ENCODE measurements around the gene KCNAB3. TPM values are rescaled to one million over a fixed set of nuclear protein-coding genes. Genes with fewer than 3 reads are reported as not detected.

The KCNAB3 gene
- total RNA-seq, 1 donor from 2014 or later: 6.0 TPM

GRCh38 chr17:7903154-7904103 is 26.2 kb downstream of the KCNAB3 start:
- Mint-ChIP-seq H3K27ac (no peak overlapping the region), H3K27me3 (no peaks in the 10 kb centered on the region), H3K9me3 (ENCODE audit: low read depth) (no peaks in the 10 kb centered on the region), H3K4me3 (ENCODE audit: low read depth) (no peak overlapping the region), H3K4me1 (ENCODE audit: low read depth) (no peaks in the 10 kb centered on the region), H3K36me3 (ENCODE audit: insufficient read depth) (peaks cover 57% of the 10 kb centered on the region)
- no peak for DNase-seq (ENCODE audit: low spot score, unreplicated experiment)
- no peak for TF ChIP-seq CTCF (IDR thresholded peaks at IDR 0.05; ENCODE audit: unreplicated experiment)

- Mint-ChIP-seq H3K4me1 (ENCODE audit: low read depth) (peaks cover 9% of the 10 kb centered on the region), H3K36me3 (ENCODE audit: insufficient read depth) (peaks cover 56% of the 10 kb centered on the region), H3K9me3 (ENCODE audit: low read depth) (no peaks in the 10 kb centered on the region), H3K27ac (peak overlapping the region; percentile 5), H3K27me3 (no peaks in the 10 kb centered on the region), H3K4me3 (ENCODE audit: low read depth) (no peak overlapping the region)
- no peak for DNase-seq (ENCODE audit: low spot score, unreplicated experiment)
- TF ChIP-seq CTCF (IDR thresholded peaks at IDR 0.05; ENCODE audit: unreplicated experiment): peak; percentile 30
Measured at GRCh38 chr17:7897773-7898172, 31.9 kb downstream of the KCNAB3 start.

GRCh38 chr17:7897090-7897489 is 32.6 kb downstream of the KCNAB3 start:
- no peak for TF ChIP-seq CTCF (IDR thresholded peaks at IDR 0.05; ENCODE audit: unreplicated experiment)
- DNase-seq (ENCODE audit: low spot score, unreplicated experiment): no peak
- no peaks in the 10 kb centered on the region for H3K27me3 Mint-ChIP-seq
- no peak overlapping the region for H3K27ac Mint-ChIP-seq
- H3K9me3 Mint-ChIP-seq (ENCODE audit: low read depth): no peaks in the 10 kb centered on the region
- H3K36me3 Mint-ChIP-seq (ENCODE audit: insufficient read depth): peaks cover 53% of the 10 kb centered on the region
- peaks cover 9% of the 10 kb centered on the region for H3K4me1 Mint-ChIP-seq (ENCODE audit: low read depth)
- H3K4me3 Mint-ChIP-seq (ENCODE audit: low read depth): no peak overlapping the region

- peaks cover 9% of the 10 kb centered on the region for H3K4me1 Mint-ChIP-seq (ENCODE audit: low read depth)
- H3K27me3 Mint-ChIP-seq: no peaks in the 10 kb centered on the region
Measured at GRCh38 chr17:7894866-7895265, 34.8 kb downstream of the KCNAB3 start.

GRCh38 chr17:7894226-7894625 is 35.4 kb downstream of the KCNAB3 start:
- H3K4me3 Mint-ChIP-seq (ENCODE audit: low read depth): no peak overlapping the region
- H3K9me3 Mint-ChIP-seq (ENCODE audit: low read depth): no peaks in the 10 kb centered on the region
- TF ChIP-seq CTCF (IDR thresholded peaks at IDR 0.05; ENCODE audit: unreplicated experiment): no peak
- no peaks in the 10 kb centered on the region for H3K27me3 Mint-ChIP-seq
- peaks cover 42% of the 10 kb centered on the region for H3K36me3 Mint-ChIP-seq (ENCODE audit: insufficient read depth)
- H3K4me1 Mint-ChIP-seq (ENCODE audit: low read depth): peaks cover 9% of the 10 kb centered on the region
- no peak overlapping the region for H3K27ac Mint-ChIP-seq
- no peak for DNase-seq (ENCODE audit: low spot score, unreplicated experiment)

More at GRCh38 chr17:7894866-7895265, 34.8 kb downstream of the KCNAB3 start:
- no peak overlapping the region for H3K4me3 Mint-ChIP-seq (ENCODE audit: low read depth)
- H3K9me3 Mint-ChIP-seq (ENCODE audit: low read depth): no peaks in the 10 kb centered on the region
- H3K27ac Mint-ChIP-seq: no peak overlapping the region
- H3K36me3 Mint-ChIP-seq (ENCODE audit: insufficient read depth): peaks cover 48% of the 10 kb centered on the region
- TF ChIP-seq CTCF (IDR thresholded peaks at IDR 0.05; ENCODE audit: unreplicated experiment): no peak
- DNase-seq (ENCODE audit: low spot score, unreplicated experiment): no peak

All from progenitor cell of endocrine pancreas (in vitro differentiated cells).